Activated T-cell treated with anti-CD3 and anti-CD28 coated beads for 24 hours (primary cell): ENCODE measurements around the gene ZNF639.
A peak's percentile ranks its signal among the peaks of the same experiment; 100 is the strongest.
"Not testable (repeated sequence)": the region's sequence is repeated elsewhere in the genome, so short reads cannot be mapped to it uniquely, and the experiment has no call there.

ENCODE experiments used
- DNase-seq: peaks from one replicate; pipeline ENCODE4 v3.0.0-alpha.2; 2020; ENCODE audit warnings: low read depth

ZNF639 gene

GRCh38 chr3:179322286-179323196 is at the start of gene ZNF639:
Gene ZNF639 (plus strand): TSS chr3:179323031. CDS start chr3:179328294, 5,263 bp downstream.
- DNase-seq: peak; percentile 81

- DNase-seq: not testable (repeated sequence)
Measured at GRCh38 chr3:179274434-179274833, 48.4 kb upstream of the ZNF639 start.

- DNase-seq: no peak
Measured at GRCh38 chr3:179276001-179276400, 46.8 kb upstream of the ZNF639 start.

- DNase-seq: no peak
Measured at GRCh38 chr3:179276743-179277142, 46.1 kb upstream of the ZNF639 start.

GRCh38 chr3:179278151-179278550 is 44.7 kb upstream of the ZNF639 start:
- DNase-seq: no peak

- no peak for DNase-seq
Measured at GRCh38 chr3:179278932-179279693, 43.7 kb upstream of the ZNF639 start.

- no peak for DNase-seq
Measured at GRCh38 chr3:179279837-179280236, 43.0 kb upstream of the ZNF639 start.

- no peak for DNase-seq
Measured at GRCh38 chr3:179281825-179282224, 41.0 kb upstream of the ZNF639 start.

- DNase-seq: no peak
Measured at GRCh38 chr3:179286331-179286730, 36.5 kb upstream of the ZNF639 start.

GRCh38 chr3:179288845-179289244 is 34.0 kb upstream of the ZNF639 start:
- DNase-seq: no peak

GRCh38 chr3:179289295-179289694 is 33.5 kb upstream of the ZNF639 start:
- DNase-seq: no peak

- no peak for DNase-seq
Measured at GRCh38 chr3:179292450-179292849, 30.4 kb upstream of the ZNF639 start.

- DNase-seq: no peak
Measured at GRCh38 chr3:179297971-179298725, 24.7 kb upstream of the ZNF639 start.

- no peak for DNase-seq
Measured at GRCh38 chr3:179299316-179299715, 23.5 kb upstream of the ZNF639 start.

- DNase-seq: no peak
Measured at GRCh38 chr3:179299999-179300613, 22.7 kb upstream of the ZNF639 start.

- DNase-seq: no peak
Measured at GRCh38 chr3:179301645-179302044, 21.2 kb upstream of the ZNF639 start.

- no peak for DNase-seq
Measured at GRCh38 chr3:179302111-179302510, 20.7 kb upstream of the ZNF639 start.

- DNase-seq: no peak
Measured at GRCh38 chr3:179304605-179305004, 18.2 kb upstream of the ZNF639 start.

- DNase-seq: not testable (repeated sequence)
Measured at GRCh38 chr3:179307362-179307761, 15.5 kb upstream of the ZNF639 start.

GRCh38 chr3:179308001-179308400 is 14.8 kb upstream of the ZNF639 start:
- DNase-seq: no peak

- no peak for DNase-seq
Measured at GRCh38 chr3:179309225-179310078, 13.4 kb upstream of the ZNF639 start.
